Measurements from ENCODE around the gene SPDEF.

The SPDEF gene

DNA sequence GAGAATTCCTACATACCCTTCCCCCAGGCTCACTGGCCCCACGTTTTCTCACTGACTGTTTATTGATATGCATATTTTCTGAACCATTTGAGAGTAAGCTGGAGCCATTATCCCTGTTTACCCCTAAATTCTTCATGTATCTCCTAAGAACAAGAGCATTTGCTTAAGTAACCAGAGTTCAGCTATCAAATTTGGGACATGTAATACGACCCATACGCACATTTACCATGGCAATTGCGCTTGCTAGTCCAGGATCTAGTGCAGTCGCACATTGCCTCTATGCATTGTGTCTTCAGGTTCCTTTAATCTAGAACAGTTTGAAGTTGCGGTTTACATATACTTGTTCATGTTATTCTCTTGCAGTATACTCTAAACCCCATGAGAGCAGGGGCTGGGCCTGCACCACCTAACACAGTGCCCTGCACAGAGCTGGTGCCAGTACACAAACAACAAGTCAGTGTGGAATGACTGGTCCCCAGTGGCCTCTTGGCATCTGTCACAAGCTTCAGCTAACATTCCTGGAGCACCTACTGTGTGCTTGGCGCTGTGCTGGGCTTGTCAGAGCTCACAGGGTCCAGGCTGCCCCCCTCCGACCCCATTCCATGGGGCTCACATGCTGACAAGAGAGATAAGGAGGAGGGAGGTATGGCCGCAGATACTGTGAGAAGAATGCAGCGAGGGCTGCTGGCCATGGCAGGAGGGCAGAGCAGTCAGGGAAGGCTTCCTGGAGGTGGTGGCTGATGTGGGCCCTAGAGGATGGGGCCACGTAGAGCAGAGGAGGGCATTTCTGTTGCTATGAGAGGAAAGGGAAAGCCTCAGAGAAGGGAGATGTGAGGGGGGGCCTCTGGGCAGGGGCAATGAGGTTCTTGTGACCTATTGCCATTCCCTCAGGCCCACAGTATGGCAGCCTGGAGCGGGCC is 28.1 kb downstream of the SPDEF start:
- no peak for DNase-seq (ENCODE audit: low read depth)

DNA sequence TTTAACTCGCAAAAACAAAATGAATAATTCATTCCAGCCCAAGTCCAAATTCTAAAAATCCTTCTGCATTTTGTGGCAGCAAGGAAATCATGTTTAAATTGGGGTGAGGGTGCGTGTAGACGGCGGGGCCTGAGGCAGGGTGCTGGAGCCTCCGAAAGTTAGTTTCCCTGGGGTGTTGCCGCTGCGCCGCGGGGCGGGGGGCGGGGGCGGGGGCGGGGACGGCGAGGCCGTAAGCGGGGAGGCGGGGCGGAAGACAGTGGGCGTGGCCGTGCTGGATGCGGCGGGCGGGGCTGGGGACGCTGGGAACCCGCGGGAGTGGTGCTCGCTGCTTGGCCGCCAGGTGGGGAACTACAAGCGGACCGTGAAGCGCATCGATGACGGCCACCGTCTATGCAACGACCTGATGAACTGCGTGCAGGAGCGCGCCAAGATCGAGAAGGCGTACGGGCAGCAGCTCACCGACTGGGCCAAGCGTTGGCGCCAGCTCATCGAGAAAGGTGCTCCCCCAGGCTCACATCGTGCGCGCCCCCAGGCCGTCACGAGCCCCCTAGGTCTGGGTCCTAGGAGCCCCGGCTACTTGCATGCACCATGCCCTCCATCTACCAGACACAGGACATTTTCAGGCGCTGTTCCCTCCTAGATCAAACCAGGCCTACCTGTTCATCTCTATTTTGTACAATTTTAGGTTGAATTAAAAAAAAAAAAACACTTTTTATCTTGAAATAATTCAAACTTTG is 29.0 kb downstream of the SPDEF start:
- peak; percentile 93 for DNase-seq (ENCODE audit: low read depth)

DNA sequence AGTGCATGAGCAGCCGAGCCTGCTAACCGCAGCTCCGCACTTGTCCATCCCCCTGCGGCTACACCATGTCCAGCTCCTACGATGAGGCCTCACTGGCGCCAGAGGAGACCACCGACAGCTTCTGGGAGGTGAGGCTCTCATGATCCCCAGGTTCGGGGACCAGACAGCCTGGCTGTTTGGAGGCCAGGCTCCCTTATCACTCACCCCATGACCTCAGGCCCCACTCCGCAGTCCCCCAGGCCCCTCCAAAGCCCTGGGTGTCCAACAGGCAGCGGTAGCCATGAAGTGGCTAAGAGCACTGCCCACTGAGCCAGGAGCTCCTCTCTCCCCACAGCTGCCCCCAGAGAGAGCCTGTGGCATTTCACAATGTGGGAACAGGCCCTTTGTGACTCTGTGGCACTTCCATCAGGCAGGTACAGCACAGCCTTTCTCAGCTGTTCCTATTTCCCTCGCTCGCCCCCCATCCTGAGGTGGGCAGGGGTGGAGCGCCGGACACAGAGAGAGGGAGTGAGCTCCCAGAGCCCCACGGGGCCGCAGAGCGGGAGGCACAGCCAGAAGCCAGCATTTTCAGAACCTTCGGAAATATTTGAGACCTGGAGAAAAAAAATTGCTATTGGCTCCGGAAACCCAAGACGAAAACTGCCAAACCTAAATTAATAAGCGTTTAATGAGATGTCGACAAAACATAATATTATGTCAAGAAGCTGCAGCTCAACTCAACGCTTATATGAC is 29.7 kb downstream of the SPDEF start:
- no peak for DNase-seq (ENCODE audit: low read depth)

DNA sequence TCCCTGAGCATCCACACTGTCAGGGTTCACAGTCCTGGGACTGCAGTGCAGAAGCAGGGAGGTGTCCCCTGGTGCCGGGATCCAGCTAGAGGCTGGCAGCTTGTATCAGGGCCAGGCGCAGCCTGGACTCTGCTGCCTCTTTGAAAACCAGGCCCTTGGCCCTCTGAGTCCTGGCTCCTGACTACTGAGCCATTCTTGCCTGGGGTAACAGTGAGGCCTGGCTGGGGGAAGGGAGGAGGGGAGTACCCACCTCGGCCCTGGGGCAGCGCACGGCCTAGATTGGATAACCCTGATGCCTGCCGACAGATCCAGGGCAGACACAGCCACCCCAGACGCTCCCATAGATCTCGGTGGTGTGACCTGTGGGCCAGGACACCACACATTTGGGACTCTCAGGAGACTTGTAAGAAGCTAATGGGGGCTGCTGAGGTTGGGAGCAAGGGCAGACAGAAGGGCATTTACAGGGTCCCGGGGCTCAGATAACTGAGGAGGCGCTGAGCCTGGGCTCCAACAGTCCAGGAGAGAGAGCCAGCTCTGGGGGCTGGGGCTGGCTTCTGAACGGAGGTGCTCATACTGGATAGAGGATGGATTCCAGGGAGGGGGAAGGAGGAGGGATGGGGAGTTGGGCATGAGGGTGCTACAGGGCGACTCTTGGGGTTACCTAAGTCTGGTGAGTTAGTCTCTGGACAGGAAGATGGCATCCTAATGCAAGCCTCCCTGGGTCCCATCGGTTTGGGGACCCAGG is 30.5 kb downstream of the SPDEF start:
- no peak for DNase-seq (ENCODE audit: low read depth)

DNA sequence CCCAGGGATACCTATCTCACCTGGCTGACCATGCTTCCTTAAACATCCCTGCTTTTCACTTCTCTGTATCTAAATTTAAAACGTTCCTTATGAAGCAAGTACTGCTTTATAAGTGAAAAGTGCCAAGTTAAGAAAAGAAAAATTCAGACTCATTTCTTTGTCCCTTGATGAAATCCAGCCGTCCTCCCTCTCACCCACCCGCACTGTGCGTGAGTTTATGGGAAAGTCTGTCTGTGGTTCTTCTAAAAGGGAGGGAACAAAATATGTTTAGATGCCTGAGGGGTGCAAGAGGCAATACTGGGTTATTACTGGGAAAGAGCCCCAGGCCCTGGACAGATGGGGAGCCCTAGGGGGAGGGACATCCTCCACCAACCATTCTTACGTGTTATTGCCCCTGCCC is 31.2 kb downstream of the SPDEF start:
- no peak for DNase-seq (ENCODE audit: low read depth)

DNA sequence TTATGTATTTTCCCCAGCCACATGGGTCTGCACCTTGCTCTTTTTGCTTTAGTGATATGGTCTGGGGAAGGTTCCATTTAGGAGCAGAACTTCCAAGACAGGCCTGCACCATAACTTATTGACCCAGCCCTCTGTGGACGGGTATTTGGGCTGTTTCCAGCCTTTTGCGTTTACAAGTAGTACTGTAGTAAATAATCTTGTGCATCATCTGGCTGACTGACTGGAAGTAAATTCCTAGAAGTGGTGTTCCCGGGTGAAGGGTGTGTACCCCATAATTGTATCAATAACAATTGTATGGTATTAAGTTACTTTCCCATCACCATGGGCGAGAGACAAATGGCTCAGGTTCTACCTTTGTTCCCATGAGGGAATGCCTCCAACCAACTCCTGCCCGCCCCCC is 31.6 kb downstream of the SPDEF start:
- no peak for DNase-seq (ENCODE audit: low read depth)

DNA sequence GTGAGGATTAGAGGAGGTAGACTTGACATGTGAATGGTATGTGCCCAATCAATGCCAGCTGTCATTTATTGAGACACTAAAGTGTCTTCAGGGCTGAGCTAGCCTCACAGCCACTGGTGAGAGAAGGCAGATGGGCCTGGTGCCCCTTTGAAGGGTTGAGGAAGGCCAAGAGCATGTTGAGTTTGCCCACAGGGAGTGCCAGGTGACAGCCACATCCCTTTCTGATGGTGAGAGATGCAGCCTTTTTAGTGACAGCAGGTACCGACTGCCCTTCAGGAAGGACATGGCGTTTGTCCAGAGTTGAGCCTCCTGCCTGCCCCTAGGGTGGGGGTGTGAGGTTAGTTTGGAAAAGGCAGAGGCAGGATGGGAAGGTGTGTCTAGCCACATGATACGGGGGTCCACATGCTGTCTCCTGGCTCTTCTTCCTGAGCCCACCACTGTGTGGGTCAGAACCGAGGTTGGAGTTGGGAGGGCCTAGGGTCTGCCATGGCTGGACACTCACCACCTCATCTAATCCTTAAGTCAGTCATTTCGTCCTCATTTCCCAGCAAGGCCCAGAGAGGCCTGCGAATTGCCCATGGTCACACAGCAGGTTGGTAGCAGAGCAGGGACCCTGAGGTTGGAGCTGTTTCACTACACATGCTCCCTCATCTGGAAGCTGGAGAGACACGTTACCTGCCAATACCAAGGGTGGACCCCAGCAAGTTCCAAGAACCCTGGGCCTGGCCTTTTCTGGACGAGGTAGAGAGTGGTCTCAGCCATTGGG is 32.5 kb downstream of the SPDEF start:
- no peak for DNase-seq (ENCODE audit: low read depth)

DNA sequence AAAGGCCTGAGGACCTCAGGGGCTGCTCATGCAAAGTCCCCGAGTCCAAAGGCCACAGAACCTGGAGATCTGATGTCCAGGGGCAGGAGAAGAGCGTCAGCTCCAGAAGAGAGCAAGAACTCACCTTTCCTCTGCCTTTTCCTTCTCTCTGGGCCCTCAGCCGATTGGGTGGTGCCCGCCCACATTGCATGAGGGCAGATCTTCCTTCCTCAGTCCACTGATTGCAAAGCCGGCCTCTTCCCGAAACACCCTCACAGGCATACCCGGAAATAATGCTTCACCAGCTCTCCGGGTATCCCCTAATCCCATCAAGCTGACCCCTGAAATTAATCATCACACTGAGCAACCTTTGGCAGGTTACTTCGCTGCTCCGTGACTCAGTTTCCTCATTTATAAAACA is 33.4 kb downstream of the SPDEF start:
- no peak for DNase-seq (ENCODE audit: low read depth)

DNA sequence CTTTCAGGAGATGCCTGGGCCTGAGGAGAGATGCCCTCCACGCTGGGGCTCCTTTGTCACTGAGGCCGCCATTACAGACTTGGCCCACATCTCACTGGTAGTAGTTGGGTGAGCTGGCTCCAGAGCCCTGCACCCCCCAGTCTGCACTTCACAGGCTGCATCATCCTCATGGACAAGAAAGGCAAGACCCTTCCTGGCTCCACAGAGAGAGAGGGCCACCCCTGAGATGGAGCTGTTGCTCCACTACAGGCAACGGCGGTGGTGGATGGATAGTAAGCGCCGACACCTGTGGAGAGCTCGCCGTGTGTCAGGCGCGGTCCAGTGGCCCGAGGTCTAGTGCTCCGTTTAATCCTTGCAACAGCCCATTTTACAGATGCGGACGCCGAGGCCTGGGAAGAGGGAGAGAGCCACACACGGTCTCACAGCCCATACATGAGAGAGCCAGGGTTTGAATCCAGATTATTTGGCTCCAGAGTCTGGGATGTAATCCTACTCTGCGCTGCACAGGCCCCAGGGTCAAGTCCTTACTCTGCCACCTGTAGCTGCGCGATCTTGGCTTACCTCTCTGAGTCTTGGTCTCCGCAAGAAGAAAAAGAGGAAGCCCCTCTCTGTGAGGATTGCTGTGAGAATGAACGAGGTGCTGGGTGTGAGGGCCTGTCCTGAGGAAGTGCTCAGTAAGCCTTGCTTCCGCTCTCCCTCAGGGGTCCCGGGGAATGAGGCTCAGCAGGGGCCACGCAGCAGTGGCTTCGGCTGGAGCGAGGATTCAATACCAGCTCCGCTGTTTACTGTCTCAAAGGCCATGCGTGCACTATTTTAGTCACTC is 34.5 kb downstream of the SPDEF start:
- DNase-seq (ENCODE audit: low read depth) = no peak

DNA sequence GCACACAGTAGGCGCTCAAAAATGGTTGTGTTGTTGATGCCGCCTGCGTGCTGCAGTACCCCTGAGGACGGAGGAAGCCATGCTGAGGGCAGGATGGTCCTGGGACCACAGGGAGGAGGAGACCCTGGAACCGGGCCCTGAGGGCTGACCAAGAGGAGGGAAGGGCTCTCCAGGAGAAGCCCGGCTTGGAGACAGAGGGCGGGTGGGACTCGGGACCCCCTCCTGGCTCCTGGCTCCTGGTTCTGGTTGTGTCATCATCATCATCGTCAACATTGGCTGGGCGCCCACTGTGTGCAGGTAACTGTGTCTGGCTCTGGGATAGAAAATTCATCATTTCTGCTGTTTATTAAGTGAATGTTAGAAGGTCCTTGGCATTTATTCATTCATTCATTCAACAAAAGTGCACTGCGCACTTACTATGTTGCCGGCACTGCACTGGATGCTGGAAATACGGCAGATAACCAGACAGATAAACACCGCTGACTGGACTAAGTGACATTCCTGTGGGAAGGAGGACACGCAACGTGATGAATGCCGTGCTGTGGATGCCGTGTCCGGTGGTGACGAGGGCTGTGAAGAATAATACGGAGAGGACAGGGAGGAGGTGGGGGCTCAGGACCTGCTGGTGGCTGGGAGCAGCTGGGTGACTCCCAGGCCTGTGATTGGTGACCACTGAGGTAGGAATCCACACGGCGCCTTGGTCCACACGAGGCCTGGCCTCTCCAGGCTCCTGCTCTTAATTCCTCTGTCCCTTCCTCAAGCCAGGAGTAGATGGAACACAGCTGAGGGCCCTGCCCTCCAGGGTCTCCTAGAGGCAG is 35.3 kb downstream of the SPDEF start:
- DNase-seq (ENCODE audit: low read depth) = no peak

DNA sequence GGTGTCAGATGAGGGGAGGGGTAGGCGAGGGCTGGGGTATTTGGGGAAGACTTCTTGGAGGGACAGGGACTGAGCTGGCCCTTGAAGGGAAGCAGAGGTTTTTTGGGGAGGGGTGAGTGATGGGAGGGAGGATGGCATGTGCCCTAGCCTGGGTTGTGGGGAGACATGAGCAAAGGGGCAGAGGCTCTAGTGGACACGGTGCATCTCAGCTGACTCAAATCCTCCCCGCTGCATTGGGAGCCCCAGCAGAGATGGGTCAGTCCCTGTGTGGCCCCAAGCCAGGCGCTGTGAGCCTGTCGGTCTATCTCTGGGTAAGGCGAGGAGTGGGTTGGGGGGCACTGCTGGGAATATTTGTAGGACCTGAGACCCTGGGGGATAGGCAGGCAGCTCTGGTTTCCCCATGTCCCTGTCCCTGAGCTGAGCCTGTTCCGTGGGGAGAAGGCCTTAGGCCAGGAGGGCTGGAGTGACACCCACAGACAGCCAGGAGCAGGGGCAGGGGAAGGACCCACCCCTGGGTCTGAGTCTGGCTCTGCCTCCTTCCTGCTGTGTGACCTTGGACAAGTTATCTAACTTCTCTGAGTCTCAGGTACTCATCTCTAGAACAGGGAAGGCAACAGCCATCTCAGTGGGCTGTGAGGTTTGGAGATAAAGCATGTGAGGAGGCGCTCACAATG is 36.0 kb downstream of the SPDEF start:
- DNase-seq (ENCODE audit: low read depth) = no peak

DNA sequence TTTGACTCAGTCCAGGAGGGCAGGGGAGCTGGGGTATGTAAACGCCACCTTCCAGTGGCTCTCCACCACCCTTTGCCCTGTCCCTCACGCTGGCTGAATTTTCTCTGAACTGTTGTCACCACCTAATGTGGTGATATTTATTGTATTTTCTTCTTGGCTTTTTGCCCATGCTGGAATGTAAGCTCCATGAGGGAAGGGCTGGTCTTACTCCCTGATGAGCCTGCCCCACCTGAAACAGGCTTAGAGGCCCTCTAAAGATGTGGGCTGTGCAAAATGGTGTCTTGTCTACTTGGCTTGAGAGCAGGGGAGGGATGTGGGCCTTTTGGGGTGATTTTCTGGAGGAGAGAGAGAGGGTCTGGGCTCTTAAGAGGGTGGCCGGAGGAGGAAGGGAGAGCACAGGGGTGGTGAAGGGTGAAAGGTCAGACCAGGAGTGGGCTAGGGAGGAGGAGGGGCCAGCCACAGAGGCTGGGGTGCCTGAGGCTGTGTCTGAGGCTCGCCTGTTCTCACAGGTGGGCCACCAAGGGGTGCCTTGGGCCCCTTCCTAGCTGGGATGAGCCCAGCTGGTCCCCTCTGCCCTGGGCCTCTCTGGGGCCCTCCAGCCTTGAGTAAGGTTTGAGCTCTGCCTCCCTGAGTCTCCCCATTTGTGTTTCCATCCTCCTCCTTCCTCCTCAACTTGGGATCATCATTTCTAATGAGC is 37.3 kb downstream of the SPDEF start:
- no peak for DNase-seq (ENCODE audit: low read depth)

DNA sequence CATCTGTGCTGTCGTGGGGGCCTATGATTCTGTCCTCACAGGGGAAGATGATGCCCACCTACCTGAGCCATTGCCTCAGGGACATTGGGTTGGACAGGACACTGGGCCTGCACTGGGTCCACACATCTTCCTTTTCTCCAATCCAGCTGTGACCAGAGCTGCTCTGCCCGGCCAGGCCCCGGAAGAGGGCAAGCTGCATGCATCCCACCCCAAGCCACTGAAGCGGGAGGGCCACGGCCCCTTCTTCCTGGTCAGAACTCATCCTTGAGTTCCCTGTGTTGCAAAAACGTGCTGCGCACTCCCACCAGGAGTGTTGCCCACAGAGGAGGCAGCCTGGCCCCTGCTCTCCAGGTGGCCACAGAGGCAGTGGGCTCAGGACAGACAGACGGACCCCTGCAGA is 38.2 kb downstream of the SPDEF start:
- no peak for DNase-seq (ENCODE audit: low read depth)

DNA sequence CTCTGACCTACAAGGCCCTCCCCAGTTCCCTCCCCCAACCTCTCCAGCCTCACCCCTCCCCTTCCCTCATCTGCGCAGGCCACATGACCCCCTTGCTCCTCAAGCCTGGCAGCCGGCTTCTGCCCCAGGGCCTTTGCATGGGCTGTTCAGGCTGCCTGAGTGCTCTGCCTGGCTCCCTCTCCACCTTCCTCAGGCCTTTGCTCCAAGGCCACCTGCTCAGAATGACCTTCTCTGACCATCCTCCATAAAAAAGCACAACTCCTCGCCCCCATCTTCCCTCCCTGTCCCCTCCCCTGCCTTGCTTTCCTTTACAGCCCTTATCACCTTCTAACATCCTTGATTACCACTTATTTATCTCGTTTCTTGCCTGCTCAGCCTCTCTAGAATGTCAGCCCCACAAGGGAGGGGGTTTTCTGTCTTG is 38.7 kb downstream of the SPDEF start:
- DNase-seq (ENCODE audit: low read depth) = no peak

DNA sequence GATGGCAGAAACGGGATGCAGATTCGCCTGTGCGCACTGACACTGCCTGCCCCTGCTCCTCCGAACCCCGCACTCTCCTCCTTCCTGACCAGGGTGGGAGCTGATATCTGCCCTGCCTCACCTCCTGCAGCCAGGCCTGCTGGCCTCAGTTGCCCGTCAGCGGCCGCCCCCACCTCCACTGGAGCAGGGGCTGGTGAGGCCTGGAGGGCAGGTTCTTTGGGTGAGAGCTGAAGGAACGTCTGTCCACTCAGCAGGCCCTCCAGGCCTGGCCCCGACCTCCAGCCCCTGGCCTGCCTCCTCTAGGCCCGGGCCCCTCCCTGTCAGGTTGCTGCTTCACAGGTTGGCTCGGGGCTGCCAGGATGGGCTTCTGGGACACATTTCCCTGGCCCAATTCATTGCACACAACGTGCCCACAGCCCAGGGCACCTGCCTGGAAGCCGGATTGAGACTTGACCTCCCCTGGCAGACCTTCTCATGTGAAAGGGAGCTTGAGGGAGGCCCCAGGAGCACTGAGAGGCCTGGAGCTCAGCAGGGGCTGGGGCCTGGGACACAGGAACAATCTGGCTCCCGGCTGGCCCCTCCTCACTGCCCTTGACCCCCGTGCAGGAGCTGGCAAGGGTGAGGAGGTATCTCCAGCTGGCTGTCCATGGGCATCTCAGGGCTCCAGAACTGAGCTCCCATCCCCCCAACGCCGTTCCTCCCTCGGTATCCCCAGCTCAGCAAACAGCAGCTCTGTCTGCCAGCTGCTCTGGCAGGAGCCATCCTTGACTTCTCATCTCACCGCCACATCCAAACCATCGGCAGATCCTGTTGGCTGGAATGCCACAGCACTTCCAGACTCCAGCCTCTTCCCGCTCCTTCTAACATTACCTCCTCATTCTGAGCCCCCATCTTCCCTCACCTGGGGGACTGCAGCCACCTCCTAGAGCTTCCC is 39.5 kb downstream of the SPDEF start:
- no peak for DNase-seq (ENCODE audit: low read depth)

DNA sequence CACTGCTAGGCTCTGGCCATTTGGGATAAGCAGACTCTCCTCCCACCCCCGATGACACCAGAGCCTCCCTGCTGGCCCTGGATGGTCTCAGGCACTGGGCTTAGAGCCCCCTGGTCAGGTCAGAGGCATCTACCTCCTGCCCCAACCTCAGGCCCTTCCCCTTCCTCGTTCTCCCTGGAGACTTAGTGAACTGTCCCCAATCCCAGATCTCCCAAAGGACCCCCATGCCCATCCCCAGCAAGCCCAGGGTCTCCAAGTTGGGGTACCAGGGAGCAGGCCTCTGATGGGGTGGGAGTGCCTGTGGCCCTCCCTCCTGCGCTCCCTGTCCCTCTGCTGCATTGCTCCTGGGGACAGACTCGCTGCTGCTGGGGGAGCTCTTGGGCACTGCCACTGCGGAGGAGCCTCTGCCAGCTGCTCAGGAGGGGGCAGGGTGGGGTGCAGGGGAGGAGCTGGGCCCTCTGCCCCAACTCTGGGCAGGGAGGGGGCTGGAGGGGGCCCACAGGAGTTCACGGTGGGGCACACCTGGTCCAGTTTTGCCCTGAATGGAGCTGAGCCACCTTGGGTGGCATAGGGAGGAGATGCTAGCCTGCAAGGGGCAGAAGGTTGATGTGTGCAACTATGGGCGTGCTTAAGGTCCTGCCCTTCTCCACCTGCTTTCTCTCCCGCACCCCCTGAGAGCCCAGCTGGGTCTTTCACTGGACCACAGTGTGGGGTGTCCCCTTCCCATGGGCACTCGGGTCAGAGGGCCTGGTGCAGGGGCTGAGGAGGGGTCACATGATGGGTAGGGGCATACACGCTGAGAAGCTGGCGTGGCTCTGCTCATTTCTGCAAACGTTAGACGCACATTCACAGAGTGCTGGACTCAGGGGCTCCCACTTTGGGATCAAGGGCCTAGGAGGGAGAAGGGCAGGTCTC is 40.4 kb downstream of the SPDEF start:
- DNase-seq (ENCODE audit: low read depth) = no peak
